HepG2 (cell line): ENCODE data around the gene HYAL2. TPM values are rescaled to one million over a fixed set of nuclear protein-coding genes. Genes with fewer than 3 reads are reported as not detected.
A peak's percentile ranks its signal among the peaks of the same experiment; 100 is the strongest.

ENCODE experiments used
- FOXP1 ChIP-seq, 2 experiments: fragments of 450-650 bp in 1 of 2; IDR thresholded peaks; 2 replicates each; pipeline ENCODE4 v1.6.1; 2017 to 2018; ENCODE audit warnings: antibody characterized with exemption in 1 of 2
- HDAC1 ChIP-seq: sonication (generic); formaldehyde crosslinking; IDR thresholded peaks from 2 replicates; pipeline ENCODE4 v1.5.1; 2020; ENCODE audit warnings: mild to moderate bottlenecking, missing genetic modification reagents
- SATB2 ChIP-seq: sonication (generic); formaldehyde crosslinking; IDR thresholded peaks from 2 replicates; pipeline ENCODE4 v1.5.0; 2020; ENCODE audit warnings: missing genetic modification reagents
- SMAD3 ChIP-seq: sonication (generic); formaldehyde crosslinking; IDR thresholded peaks from 2 replicates; pipeline ENCODE4 v1.4.0; 2020; ENCODE audit warnings: missing genetic modification reagents
- TFDP2 ChIP-seq: sonication (generic); formaldehyde crosslinking; IDR thresholded peaks from 2 replicates; pipeline ENCODE4 v1.4.0; 2020; ENCODE audit warnings: missing genetic modification reagents
- UBTF ChIP-seq: sonication (generic); formaldehyde crosslinking; IDR thresholded peaks from 2 replicates; pipeline ENCODE4 v1.4.0; 2020; ENCODE audit warnings: mild to moderate bottlenecking, missing genetic modification reagents
- ZC3H13 ChIP-seq: sonication (generic); formaldehyde crosslinking; IDR thresholded peaks from 2 replicates; pipeline ENCODE4 v1.8.1; 2023; ENCODE audit warnings: mild to moderate bottlenecking, missing genetic modification reagents, moderate library complexity
- ZKSCAN1 ChIP-seq: fragments of 150-350 bp; IDR thresholded peaks from 2 replicates; pipeline ENCODE4 v1.6.1; 2014; ENCODE audit warnings: low read length
- ZNF121 ChIP-seq: sonication (generic); formaldehyde crosslinking; IDR thresholded peaks from 2 replicates; pipeline ENCODE4 v1.5.0; 2020; ENCODE audit warnings: mild to moderate bottlenecking, missing genetic modification reagents
- ZNF124 ChIP-seq: sonication (generic); formaldehyde crosslinking; IDR thresholded peaks from 2 replicates; pipeline ENCODE4 v1.4.0; 2020; ENCODE audit warnings: missing genetic modification reagents
- ZNF260 ChIP-seq: sonication (generic); formaldehyde crosslinking; IDR thresholded peaks from 2 replicates; pipeline ENCODE4 v1.4.0; 2020; ENCODE audit warnings: missing genetic modification reagents, low read depth, mild to moderate bottlenecking, borderline replicate concordance
- ZNF292 ChIP-seq: sonication (generic); formaldehyde crosslinking; IDR thresholded peaks from 2 replicates; pipeline ENCODE4 v1.8.1; 2022; ENCODE audit warnings: mild to moderate bottlenecking, low read depth, missing genetic modification reagents, borderline replicate concordance
- ZNF530 ChIP-seq: sonication (generic); formaldehyde crosslinking; IDR thresholded peaks from 2 replicates; pipeline ENCODE4 v1.5.0; 2020; ENCODE audit warnings: low read depth, mild to moderate bottlenecking, missing genetic modification reagents
- ZNF567 ChIP-seq: sonication (generic); formaldehyde crosslinking; IDR thresholded peaks from 2 replicates; pipeline ENCODE4 v1.8.1; 2023; ENCODE audit warnings: mild to moderate bottlenecking, missing genetic modification reagents, borderline replicate concordance
- ZNF597 ChIP-seq: sonication (generic); formaldehyde crosslinking; IDR thresholded peaks from 2 replicates; pipeline ENCODE4 v1.5.0; 2020; ENCODE audit warnings: missing genetic modification reagents
- ZNF687 ChIP-seq: sonication (generic); formaldehyde crosslinking; IDR thresholded peaks from 2 replicates; pipeline ENCODE4 v1.5.1; 2020; ENCODE audit warnings: mild to moderate bottlenecking, missing genetic modification reagents, moderate library complexity
- ZNF784 ChIP-seq: sonication (generic); formaldehyde crosslinking; IDR thresholded peaks from 2 replicates; pipeline ENCODE4 v1.5.1; 2020; ENCODE audit warnings: missing genetic modification reagents, mild to moderate bottlenecking, borderline replicate concordance
- ZNF879 ChIP-seq: sonication (generic); formaldehyde crosslinking; IDR thresholded peaks from 2 replicates; pipeline ENCODE4 v1.8.1; 2023; ENCODE audit warnings: missing genetic modification reagents
- ZNF883 ChIP-seq: sonication (generic); formaldehyde crosslinking; IDR thresholded peaks from 2 replicates; pipeline ENCODE4 v1.5.1; 2020; ENCODE audit warnings: mild to moderate bottlenecking, missing genetic modification reagents; ENCODE audit errors: not compliant biosample characterization
- ZSCAN31 ChIP-seq: sonication (generic); formaldehyde crosslinking; IDR thresholded peaks from 2 replicates; pipeline ENCODE4 v1.5.0; 2020; ENCODE audit warnings: low read depth, mild to moderate bottlenecking, missing genetic modification reagents
- polyA plus RNA-seq, 8 experiments: library from polyadenylated mRNA; depleted of rRNA in 3 of 8; stranded (reverse) in 7 of 8; unstranded in 1 of 8; fragments of >200 nt; fragmentation: Illumina TruSeq in 4 of 8; extraction: Trizol in 4 of 8; gene quantifications; 2 replicates each; pipeline versions ENCODE4 v1.2.1 to v1.2.3, GENCODE V29; 2011 to 2016; ENCODE audit warnings: low read depth in 4 of 8, missing spikeins in 1 of 8, mixed read lengths in 1 of 8; ENCODE audit not compliant: insufficient read depth in 1 of 8
- total RNA-seq, 5 experiments: library from RNA; depleted of rRNA; stranded (reverse); fragments of >200 nt; fragmentation: Illumina TruSeq; extraction: Trizol; gene quantifications; 2 replicates each; pipeline ENCODE4 v1.2.3, GENCODE V29; 2016; ENCODE audit warnings: low read depth in 1 of 5

HYAL2 gene
- total and polyA plus RNA-seq, 2 of the 13 experiments (the other 11 are each of a cell fraction or from before 2014, with no cell fraction given), result 76.2 to 102 TPM

GRCh38 chr3:50327943-50328691 lies 5.6 kb upstream of the HYAL2 start, which contains the start of gene TUSC2 (continued):
- peak; percentile 95 for TF ChIP-seq HDAC1
- TF ChIP-seq FOXP1 (IDR thresholded peaks at IDR 0.05), result no peak
- TF ChIP-seq FOXP1 (CRISPR knock-in tag; IDR thresholded peaks at IDR 0.05), result no peak
- TF ChIP-seq TFDP2 (CRISPR knock-in tag), result peak; percentile 65
- TF ChIP-seq ZNF260 (CRISPR knock-in tag), result no peak
- TF ChIP-seq SMAD3 (CRISPR knock-in tag), result peak; percentile 81
- 0 out of 2 replicates have a peak, but pooled peaks have one; percentile 49 for TF ChIP-seq ZSCAN31
- TF ChIP-seq ZNF124 (CRISPR knock-in tag), result peak; percentile 40; the same call in 1 of the 2 replicates
- TF ChIP-seq UBTF (CRISPR knock-in tag), result peak; percentile 25
- TF ChIP-seq ZNF879 (CRISPR knock-in tag), result no peak
- peak; percentile 86 for TF ChIP-seq ZNF121
- TF ChIP-seq SATB2 (CRISPR knock-in tag), result no peak
- TF ChIP-seq ZNF597 (CRISPR knock-in tag), result no peak
- peak; percentile 90 for TF ChIP-seq ZNF687 (CRISPR knock-in tag)
- no peak for TF ChIP-seq ZKSCAN1
- TF ChIP-seq ZNF530, result no peak
- no peak for TF ChIP-seq ZNF292 (CRISPR knock-in tag)
- peak; percentile 33; the same call in 1 of the 2 replicates for TF ChIP-seq ZNF784 (CRISPR knock-in tag)
- TF ChIP-seq ZNF883, result peak; percentile 52
- 0 out of 2 replicates have a peak, but pooled peaks have one; percentile 10 for TF ChIP-seq ZC3H13
- TF ChIP-seq ZNF567 (CRISPR knock-in tag), result no peak
